HG03159 (cell line): ENCODE results near the gene RIMS1.

Experiments
- ATAC-seq: cut with Tn5 transposase; IDR thresholded peaks from one replicate; pipeline ENCODE4 v1.9.1; 2021; ENCODE audit warnings: mild to moderate bottlenecking, moderate library complexity; ENCODE audit not compliant: unreplicated experiment

Gene RIMS1

DNA sequence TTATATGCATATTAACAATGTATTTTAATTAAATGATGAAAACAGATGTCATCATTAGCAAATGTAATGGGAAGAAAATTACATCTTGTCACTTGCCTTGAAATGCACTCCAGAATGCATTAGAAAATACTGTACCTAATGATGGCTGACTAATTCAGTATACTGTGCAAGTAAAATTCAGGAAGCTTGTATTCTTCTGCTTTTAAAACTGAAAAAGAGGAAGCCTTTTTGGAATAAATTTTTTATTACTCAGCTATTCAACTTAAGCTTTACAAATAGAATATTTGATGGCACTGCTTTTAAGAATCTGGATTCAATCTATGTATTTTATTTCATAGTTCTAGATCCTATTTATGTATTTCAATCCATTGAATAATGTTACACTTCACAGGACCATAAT, 195.5 kb downstream of the RIMS1 start:
- no peak for ATAC-seq

DNA sequence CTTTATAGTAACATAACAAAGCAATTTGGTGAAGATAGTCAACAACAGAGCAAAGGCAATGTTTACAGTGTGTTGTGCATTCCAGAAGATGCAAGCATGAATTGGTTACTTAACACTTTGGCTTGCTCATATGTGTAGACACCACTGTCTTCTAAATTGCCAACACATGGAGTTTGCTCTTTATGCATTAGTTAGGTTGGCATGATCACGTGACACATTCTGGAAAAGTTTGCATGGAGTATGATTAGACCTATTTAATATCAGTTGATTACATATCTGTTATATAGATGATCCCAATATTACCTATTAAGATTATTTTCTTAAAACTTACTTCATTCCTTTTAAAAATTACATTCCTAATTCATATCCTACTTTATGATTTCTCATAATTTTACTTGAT, 197.6 kb downstream of the RIMS1 start:
- no peak for ATAC-seq

DNA sequence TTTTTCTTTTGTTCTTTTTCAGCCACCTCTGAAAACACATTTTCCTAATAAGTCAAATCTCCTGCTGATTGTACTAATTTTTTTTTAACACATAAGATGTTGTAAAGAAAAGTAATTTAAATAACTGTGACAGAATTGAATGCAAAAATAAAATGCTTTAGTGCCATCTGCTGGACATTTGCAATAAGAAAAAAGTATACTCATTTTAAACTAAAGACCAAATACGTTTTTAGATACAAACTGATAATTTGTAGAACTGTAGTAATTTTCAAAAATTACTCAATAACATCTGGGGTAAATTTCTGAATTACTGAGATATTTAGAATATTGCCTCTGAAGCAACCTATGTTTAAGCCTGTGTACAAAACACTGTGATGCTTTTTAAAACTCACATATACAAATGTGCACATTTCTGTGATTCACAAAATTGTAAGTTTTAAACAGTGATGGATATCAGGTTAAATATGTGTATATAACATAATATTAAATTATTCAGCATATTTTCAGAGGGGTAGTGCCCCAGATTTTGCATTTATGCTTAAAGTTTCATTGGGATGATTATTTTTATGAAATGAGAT, 198.7 kb downstream of the RIMS1 start:
- no peak for ATAC-seq

- ATAC-seq = no peak
Observed at GRCh38 chr6:72094506-72094905, 208.2 kb downstream of the RIMS1 start.

- ATAC-seq = no peak
Observed at GRCh38 chr6:72102561-72102960, 216.2 kb downstream of the RIMS1 start.

DNA sequence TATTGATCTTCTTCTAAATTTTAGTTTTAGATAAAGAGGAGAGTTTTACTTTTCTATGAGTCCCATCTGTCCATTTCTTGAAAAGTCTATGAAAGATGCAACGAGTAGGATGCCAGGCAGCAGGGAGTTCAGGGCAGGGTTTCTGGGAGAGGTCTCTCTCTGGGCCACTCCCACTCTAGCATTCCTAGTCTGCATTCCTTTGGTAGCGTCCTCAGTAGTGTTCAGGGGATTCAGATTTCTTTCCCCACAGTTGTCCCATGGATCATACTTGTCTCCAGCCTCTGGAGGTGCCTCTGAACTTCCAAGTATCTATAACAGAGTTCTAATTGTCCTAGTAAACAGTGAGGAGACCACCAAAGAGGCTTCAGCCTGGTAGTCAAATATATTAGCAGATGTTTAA, 225.3 kb downstream of the RIMS1 start:
- no peak for ATAC-seq

- no peak for ATAC-seq
Observed at GRCh38 chr6:72130327-72130726, 244.0 kb downstream of the RIMS1 start.

- ATAC-seq = no peak
Observed at GRCh38 chr6:72132427-72132826, 246.1 kb downstream of the RIMS1 start.

DNA sequence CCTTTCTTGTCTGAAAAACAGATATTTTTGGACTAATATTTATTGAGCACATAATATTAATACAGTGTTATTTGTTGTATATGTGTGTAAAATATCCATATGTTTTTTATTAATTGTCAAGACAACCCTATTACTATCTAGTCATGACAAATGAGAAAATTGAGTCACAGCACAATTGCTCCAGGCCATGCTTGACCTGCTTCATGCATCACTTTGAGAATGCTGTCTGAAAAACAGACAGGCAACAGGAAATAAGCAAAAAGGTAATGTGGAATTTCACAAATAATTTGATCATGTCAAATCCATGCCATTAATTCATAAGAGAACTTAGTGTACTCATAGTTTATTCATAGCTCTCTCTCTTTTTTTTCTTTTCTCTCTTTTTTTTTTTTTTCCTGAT, 246.5 kb downstream of the RIMS1 start:
- ATAC-seq = no peak

DNA sequence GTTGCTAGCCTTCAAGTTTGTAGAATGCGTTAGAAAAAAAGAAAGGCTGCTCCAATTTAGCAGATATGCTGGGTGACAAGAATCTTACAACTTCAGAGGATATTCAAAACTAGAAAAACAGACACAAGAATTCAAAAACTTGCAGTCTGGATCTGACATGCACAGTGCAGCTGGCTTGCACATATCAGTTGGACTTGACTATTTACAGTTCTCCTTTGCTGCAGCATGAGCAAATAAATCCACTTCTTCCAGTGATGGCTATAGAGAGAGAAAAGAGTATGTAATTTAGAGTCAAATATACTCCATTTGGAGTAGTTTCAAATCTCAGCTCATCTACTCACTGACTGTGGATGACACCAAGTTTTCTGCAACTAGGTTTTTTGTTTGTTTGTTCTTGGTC, 247.0 kb downstream of the RIMS1 start:
- ATAC-seq = no peak

DNA sequence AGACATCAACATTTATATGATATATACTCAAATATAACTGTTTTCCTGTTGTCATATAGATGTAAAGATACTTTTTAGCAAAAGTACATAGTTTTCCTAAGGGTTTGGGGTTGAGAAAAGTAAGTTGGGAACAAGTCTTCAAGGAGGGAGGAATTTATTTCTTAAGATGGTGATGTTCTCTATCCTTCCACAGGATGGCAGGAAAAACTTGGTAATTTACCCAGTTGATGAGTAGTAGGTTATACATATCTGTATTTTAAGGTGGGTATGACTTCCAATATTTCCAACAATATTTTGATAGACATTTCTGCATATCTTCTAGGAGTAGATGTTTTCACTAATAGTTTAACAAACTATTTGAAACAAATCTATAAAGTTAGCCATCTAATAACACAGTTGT, 254.4 kb downstream of the RIMS1 start:
- no peak for ATAC-seq

GRCh38 chr6:72149715-72150114, 263.4 kb downstream of the RIMS1 start:
- ATAC-seq = no peak

DNA sequence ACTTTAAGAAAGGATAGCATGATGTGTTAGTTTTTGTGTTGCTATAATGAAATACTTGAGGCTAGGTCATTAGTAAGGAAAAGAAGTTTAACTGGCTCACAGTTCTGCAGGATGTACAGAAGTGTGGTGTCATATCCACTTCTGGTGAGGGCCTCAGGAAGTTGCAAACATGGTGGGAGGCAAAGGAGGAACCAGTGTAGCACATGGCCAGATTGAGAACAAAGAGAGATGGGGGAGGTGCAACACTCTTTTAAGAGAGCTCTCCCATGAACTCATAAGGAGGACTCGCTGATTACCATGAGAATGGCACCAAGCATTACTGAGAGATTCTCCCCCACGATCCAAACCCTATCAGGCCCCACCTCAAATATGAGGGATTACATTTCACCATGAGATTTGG, 265.4 kb downstream of the RIMS1 start:
- ATAC-seq = no peak

- no peak for ATAC-seq
Observed at GRCh38 chr6:72175916-72176315, 289.6 kb downstream of the RIMS1 start.

GRCh38 chr6:72182337-72183246, 296.2 kb downstream of the RIMS1 start:
- peak; percentile 71 for ATAC-seq

GRCh38 chr6:72203983-72204382, 317.6 kb downstream of the RIMS1 start:
- no peak for ATAC-seq

- no peak for ATAC-seq
Observed at GRCh38 chr6:72205500-72205899, 319.1 kb downstream of the RIMS1 start.

GRCh38 chr6:72206606-72207005, 320.3 kb downstream of the RIMS1 start:
- no peak for ATAC-seq

DNA sequence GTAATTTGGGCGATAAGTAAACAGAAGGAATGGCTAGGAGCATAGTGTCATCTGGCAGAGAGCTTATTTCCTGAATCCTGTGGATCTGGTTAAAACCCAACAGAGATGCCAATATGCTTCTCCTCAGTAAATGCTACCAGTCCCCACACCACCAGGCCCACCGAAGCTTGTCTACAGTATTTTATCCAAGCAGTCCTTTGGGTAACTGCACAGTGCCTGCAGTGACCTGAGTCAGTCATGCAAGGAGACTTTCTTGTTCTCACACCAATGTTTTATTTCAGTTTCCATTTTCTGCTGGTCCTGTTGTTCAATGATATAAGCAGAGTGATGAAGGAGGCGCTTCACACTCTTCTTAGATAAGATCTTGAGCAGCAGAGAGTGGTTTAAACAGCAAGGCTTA, 326.3 kb downstream of the RIMS1 start:
- no peak for ATAC-seq

DNA sequence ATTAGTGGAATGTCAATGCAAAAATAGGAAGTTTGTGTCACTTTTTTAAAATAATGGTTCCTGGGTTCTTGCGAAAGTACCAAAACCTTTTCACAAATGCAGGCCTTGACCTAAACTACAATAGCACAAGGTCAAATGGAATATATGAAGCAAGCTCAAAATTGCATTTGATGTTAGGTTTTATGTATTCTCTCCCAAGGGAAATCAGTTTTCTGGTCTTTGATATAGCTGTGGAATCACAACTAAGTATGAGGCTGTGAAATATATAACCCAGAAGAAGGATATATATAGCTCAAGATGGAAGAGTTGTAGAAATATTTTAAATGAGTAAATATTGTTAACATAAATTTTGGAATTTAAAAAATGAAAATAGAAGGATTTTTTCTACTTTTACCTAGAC, 327.3 kb downstream of the RIMS1 start:
- no peak for ATAC-seq

GRCh38 chr6:72216222-72217068, 330.1 kb downstream of the RIMS1 start:
- no peak for ATAC-seq

GRCh38 chr6:72217626-72218025, 331.3 kb downstream of the RIMS1 start:
- ATAC-seq = no peak
